Measurements from ENCODE around the gene TRABD2B. TPM values are rescaled to one million over a fixed set of nuclear protein-coding genes. Genes with fewer than 3 reads are reported as not detected.

Gene TRABD2B
- total RNA-seq, 1 donor from 2014 or later: 6.2 TPM

DNA sequence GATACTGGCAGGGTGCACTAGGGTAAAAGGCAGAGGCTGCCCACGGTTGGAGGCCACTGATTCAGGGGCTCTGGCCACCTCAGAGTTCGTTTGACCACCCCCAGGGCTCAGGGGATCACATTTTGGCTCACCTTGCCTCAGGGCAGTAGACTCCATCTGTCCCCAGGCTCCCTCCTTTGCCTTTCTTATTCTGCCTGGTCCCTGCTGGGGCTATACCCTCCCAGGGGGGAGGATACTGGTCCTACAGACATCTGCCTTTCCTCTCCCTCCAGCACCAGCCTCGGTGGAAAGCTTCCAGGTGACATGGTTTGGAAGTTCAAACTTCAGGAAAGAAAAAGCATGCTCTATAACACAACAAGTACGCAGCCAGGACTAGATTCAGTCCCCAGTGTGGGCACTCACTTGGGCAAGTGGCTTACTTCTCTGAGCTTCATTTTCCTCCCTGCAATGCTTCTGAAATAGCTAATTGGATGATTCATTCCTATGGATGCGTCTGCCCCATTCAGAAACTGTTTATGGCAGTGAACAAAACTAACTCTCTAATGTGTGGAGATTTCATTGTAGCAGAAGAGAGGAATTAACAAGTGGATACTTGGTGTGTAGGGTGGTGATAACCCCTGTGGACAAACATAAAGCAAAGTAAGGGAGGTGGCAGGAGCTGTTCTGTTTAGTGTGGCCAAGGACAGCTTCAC, 154.8 kb downstream of the TRABD2B start:
- H3K36me3 Mint-ChIP-seq: no peaks in the 10 kb centered on the region
- peaks cover 13% of the 10 kb centered on the region for H3K4me1 Mint-ChIP-seq
- no peak overlapping the region for H3K27ac Mint-ChIP-seq
- no peaks in the 10 kb centered on the region for H3K9me3 Mint-ChIP-seq
- no peak for DNase-seq (ENCODE audit: low spot score in 2 of 2, unreplicated experiment in 2 of 2)
- peaks cover 42% of the 10 kb centered on the region for H3K27me3 Mint-ChIP-seq (ENCODE audit: low read depth)
- H3K4me3 Mint-ChIP-seq: no peak overlapping the region
- TF ChIP-seq, protein P1, sequence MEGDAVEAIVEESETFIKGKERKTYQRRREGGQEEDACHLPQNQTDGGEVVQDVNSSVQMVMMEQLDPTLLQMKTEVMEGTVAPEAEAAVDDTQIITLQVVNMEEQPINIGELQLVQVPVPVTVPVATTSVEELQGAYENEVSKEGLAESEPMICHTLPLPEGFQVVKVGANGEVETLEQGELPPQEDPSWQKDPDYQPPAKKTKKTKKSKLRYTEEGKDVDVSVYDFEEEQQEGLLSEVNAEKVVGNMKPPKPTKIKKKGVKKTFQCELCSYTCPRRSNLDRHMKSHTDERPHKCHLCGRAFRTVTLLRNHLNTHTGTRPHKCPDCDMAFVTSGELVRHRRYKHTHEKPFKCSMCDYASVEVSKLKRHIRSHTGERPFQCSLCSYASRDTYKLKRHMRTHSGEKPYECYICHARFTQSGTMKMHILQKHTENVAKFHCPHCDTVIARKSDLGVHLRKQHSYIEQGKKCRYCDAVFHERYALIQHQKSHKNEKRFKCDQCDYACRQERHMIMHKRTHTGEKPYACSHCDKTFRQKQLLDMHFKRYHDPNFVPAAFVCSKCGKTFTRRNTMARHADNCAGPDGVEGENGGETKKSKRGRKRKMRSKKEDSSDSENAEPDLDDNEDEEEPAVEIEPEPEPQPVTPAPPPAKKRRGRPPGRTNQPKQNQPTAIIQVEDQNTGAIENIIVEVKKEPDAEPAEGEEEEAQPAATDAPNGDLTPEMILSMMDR (IDR thresholded peaks at IDR 0.05; ENCODE audit: unreplicated experiment): no peak

- no peak for DNase-seq (ENCODE audit: low spot score in 2 of 2, unreplicated experiment in 2 of 2)
- peaks cover 39% of the 10 kb centered on the region for H3K27me3 Mint-ChIP-seq (ENCODE audit: low read depth)
- H3K36me3 Mint-ChIP-seq: no peaks in the 10 kb centered on the region
- H3K9me3 Mint-ChIP-seq: no peaks in the 10 kb centered on the region
- peaks cover 13% of the 10 kb centered on the region for H3K4me1 Mint-ChIP-seq
- no peak overlapping the region for H3K27ac Mint-ChIP-seq
- no peak overlapping the region for H3K4me3 Mint-ChIP-seq
- TF ChIP-seq, protein P1 (IDR thresholded peaks at IDR 0.05; ENCODE audit: unreplicated experiment): no peak
Measured at GRCh38 chr1:47841356-47841755, 155.8 kb downstream of the TRABD2B start.

GRCh38 chr1:47840393-47841190, 156.6 kb downstream of the TRABD2B start:
- peaks cover under 1% of the 10 kb centered on the region for H3K36me3 Mint-ChIP-seq
- peaks cover 6% of the 10 kb centered on the region for H3K9me3 Mint-ChIP-seq
- TF ChIP-seq, protein P1 (IDR thresholded peaks at IDR 0.05; ENCODE audit: unreplicated experiment): no peak
- peaks cover 13% of the 10 kb centered on the region for H3K4me1 Mint-ChIP-seq
- no peak overlapping the region for H3K27ac Mint-ChIP-seq
- DNase-seq (ENCODE audit: low spot score in 2 of 2, unreplicated experiment in 2 of 2): no peak
- peaks cover 34% of the 10 kb centered on the region for H3K27me3 Mint-ChIP-seq (ENCODE audit: low read depth)
- no peak overlapping the region for H3K4me3 Mint-ChIP-seq

DNA sequence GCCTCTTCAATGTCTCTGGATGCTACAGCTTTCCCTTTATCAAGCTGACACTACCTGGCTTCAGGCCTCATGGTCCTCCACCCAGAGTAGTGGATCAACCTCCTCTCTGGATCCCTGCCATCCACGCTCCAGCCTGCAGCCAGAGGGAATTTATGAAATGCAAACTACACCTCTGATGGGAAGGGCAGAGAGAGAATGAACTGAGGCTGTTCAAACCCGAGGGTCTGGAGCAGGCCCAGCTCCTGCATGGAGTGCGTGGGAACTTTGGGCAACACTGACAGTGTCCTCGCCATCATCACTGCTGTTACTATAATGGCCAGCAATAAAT, 157.8 kb downstream of the TRABD2B start:
- H3K27me3 Mint-ChIP-seq (ENCODE audit: low read depth): peaks cover 25% of the 10 kb centered on the region
- DNase-seq (ENCODE audit: low spot score in 2 of 2, unreplicated experiment in 2 of 2): no peak

DNA sequence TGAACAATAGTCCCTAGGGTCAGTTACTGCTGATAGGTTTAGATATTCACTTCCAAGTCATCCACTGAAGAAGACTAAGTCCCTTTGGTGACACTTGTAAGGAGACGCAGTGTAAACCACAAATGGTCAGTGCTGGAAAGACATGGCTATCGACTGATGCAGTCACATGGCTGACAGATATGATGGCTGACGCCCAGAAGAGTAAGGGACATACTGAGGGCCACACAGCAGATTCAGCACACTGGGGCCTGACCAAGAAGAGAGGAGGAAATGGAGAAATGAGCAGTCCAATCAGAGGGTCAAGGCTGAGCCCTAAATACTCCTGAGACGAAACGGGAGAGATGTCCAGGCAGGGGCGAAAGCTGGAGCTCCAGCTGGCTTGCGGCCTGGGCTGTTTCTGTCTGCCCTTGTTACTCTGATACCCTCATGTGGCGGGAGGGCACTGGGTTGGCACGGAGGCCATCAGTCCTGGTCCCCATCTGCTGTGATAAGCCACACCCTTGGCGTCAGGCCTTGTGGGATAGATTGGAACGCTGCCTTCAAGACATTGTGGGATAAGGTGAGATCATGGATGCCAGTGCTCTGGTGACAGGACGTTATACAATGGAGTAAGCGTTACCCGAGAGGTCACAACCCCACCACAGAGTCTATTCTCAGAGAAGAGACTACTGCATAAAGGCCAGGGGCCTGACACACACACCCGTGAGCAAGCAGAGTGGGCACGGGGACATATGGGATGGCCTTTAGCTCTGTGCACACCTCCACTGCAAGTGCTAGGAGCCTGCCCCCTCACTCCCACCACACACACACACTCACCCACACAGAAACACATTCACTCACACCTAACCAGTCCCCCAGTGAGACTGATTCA, 158.4 kb downstream of the TRABD2B start:
- Mint-ChIP-seq H3K27ac (no peak overlapping the region), H3K4me3 (no peak overlapping the region), H3K27me3 (ENCODE audit: low read depth) (peaks cover 21% of the 10 kb centered on the region), H3K36me3 (peaks cover 6% of the 10 kb centered on the region), H3K4me1 (peaks cover 10% of the 10 kb centered on the region), H3K9me3 (peaks cover 16% of the 10 kb centered on the region)
- no peak for DNase-seq (ENCODE audit: low spot score in 2 of 2, unreplicated experiment in 2 of 2)
- TF ChIP-seq, protein P1 (IDR thresholded peaks at IDR 0.05; ENCODE audit: unreplicated experiment): no peak

More for the DNA sequence above, 157.8 kb downstream of the TRABD2B start:
- peaks cover 6% of the 10 kb centered on the region for H3K36me3 Mint-ChIP-seq
- peaks cover 16% of the 10 kb centered on the region for H3K9me3 Mint-ChIP-seq
- H3K27ac Mint-ChIP-seq: no peak overlapping the region
- H3K4me3 Mint-ChIP-seq: no peak overlapping the region
- peaks cover 11% of the 10 kb centered on the region for H3K4me1 Mint-ChIP-seq
- TF ChIP-seq, protein P1 (IDR thresholded peaks at IDR 0.05; ENCODE audit: unreplicated experiment): no peak

Measured in mesothelial cell of epicardium (in vitro differentiated cells).